ENCODE results near the gene HOXC6. TPM values are rescaled to one million over a fixed set of nuclear protein-coding genes. Genes with fewer than 3 reads are reported as not detected.

HOXC6 gene
- total and polyA plus RNA-seq, 12 donors: 0.03 to 0.36 (median 0.18) TPM; not detected in 6

DNA sequence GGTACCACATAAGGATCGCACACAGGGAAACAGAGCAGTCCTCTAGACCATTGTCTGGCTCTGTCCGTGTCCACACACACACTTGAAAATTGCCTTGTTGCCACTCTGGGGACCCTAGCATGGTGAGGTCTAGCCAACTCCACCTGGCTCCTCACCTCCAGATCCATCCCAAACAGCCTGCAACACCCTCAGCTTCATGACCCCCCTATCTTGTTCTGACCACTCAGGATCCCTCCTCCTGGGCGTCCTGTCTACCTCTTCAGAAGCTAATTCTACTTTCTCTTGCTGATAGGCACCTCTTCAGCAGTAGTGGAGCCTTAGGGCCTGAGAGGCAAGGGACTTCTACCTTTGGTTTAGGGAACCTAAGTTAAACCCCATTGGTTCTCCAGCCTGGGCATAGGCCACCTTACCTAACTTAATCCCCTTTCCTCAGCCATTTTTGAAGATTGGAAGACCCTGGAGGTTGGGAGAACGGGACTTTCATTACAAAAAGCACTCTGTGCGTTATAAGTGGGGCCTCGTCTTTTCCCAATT, 3.9 kb downstream of the HOXC6 start:
- 24 to 29% methylated on average over 6 of the region's 6 CpGs for WGBS, 2 donors
- no peak overlapping the region for H3K4me3 ChIP-seq
- H3K27me3 ChIP-seq: peaks cover 68 to 100% (median 100%) of the 10 kb centered on the region in 7 donors
- peaks cover 0 to 6% (median 0%) of the 10 kb centered on the region in 11 donors for H3K9me3 ChIP-seq
- H3K4me1 ChIP-seq: peaks cover 3 to 34% (median 12%) of the 10 kb centered on the region in 9 donors
- ATAC-seq (no peak), DNase-seq (no peak)
- TF ChIP-seq CTCF (IDR thresholded peaks at IDR 0.05): no peak
- H3K27ac ChIP-seq: no peak overlapping the region
- H3K36me3 ChIP-seq: no peaks in the 10 kb centered on the region
- intact Hi-C loops (cut with DNase I): loop anchor here in 3 of 10 donors (1.0 to 5.0 kb wide), 4 partner anchors 35 to 161 kb away; no protein-coding TSS in a partner anchor

GRCh38 chr12:54032627-54033100, 4.4 kb downstream of the HOXC6 start, which contains the start of gene HOXC5:
HOXC5 (plus strand) TSS chr12:54033050; CDS start chr12:54033123, 73 bp downstream.
- TF ChIP-seq CTCF (IDR thresholded peaks at IDR 0.05): peak; percentile 45 to 87 (median 75)
- DNase-seq: peak in 1 of 2 donors; percentile 38
- H3K27me3 ChIP-seq: peaks cover 64 to 100% (median 100%) of the 10 kb centered on the region in 7 donors
- peak in 5 of 8 donors; percentile 12 to 51 (median 36) for ATAC-seq
- H3K9me3 ChIP-seq: peaks cover 0 to 6% (median 0%) of the 10 kb centered on the region in 11 donors
- H3K4me1 ChIP-seq: peaks cover 3 to 34% (median 12%) of the 10 kb centered on the region in 9 donors
- intact Hi-C loops (cut with DNase I): loop anchor here in 4 of 10 donors (1.0 to 5.0 kb wide), 4 partner anchors 35 to 160 kb away; no protein-coding TSS in a partner anchor
- no peak within 1 kb of the TSS for H3K27ac ChIP-seq
- 4 to 5% methylated on average over 12 of the region's 12 CpGs for WGBS, 2 donors
- peak within 1 kb of the TSS in 7 of 10 donors; percentile 5 to 39 (median 24) for H3K4me3 ChIP-seq
- H3K36me3 ChIP-seq: no peaks in the 10 kb centered on the region

DNA sequence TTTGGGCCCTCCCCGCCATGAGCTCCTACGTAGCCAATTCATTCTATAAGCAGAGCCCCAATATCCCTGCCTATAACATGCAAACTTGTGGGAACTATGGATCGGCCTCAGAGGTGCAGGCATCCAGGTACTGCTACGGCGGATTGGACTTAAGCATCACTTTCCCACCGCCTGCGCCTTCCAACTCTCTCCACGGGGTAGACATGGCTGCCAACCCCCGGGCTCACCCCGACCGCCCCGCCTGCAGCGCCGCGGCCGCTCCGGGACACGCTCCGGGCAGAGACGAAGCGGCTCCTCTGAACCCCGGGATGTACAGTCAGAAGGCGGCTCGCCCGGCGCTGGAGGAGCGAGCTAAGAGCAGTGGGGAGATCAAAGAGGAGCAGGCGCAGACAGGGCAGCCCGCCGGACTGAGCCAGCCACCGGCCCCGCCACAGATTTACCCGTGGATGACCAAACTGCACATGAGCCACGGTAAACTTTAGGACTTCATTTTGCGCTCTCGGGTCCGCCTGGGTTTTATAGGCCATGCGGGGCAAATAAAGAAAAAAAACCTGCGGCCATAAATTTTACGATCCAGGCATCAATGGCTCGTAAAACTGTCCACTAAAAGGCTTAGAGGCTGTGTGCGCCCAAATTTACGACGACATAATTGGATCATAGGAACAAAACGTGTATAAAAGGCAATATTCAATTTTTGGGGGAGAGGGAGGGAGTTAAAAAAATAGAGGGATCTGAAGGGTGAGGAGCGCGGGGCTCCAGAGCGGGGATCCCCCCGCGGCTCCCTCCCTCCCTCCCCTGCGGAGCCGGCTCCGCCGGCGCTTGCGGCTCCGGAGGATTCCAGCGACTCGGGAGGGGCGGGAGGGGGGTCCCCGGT, 5.1 kb downstream of the HOXC6 start:
- DNase-seq (no peak), ATAC-seq (no peak)
- H3K4me3 ChIP-seq: peak overlapping the region in 7 of 10 donors; percentile 5 to 39 (median 24)
- H3K27me3 ChIP-seq: peaks cover 61 to 100% (median 100%) of the 10 kb centered on the region in 7 donors
- 3 to 4% methylated on average over 52 to 60 of the region's 61 CpGs for WGBS, 2 donors
- H3K9me3 ChIP-seq: peaks cover 0 to 6% (median 0%) of the 10 kb centered on the region in 11 donors
- H3K4me1 ChIP-seq: peaks cover 3 to 34% (median 12%) of the 10 kb centered on the region in 9 donors
- intact Hi-C loops (cut with DNase I): loop anchor here in 3 of 10 donors (1.0 to 5.0 kb wide), 4 partner anchors 36 to 159 kb away; no protein-coding TSS in a partner anchor
- no peak overlapping the region for H3K27ac ChIP-seq
- no peaks in the 10 kb centered on the region for H3K36me3 ChIP-seq
- no peak for TF ChIP-seq CTCF (IDR thresholded peaks at IDR 0.05)
